ENCODE data around the gene ARHGEF7.

The ARHGEF7 gene

GRCh38 chr13:111090169-111090568, 24.9 kb upstream of the ARHGEF7 start:
- Histone ChIP-seq H3K4me2 (ENCODE audit: low read length) (no peak overlapping the region), H3K9me3 (ENCODE audit: insufficient read depth, low read length) (no peaks in the 10 kb centered on the region), H4K20me1 (ENCODE audit: insufficient read depth, low read length) (no peaks in the 10 kb centered on the region), H3K4me1 (ENCODE audit: low read length) (no peaks in the 10 kb centered on the region), H3K27ac (ENCODE audit: low read length) (no peak overlapping the region), H3K27me3 (ENCODE audit: low read depth, low read length) (0 out of 2 replicates have a peak, but pooled peaks cover 11% of the 10 kb centered on the region), H3K36me3 (replicated peaks; ENCODE audit: low read depth, low read length) (no peaks in the 10 kb centered on the region), H3K79me2 (ENCODE audit: low read length) (no peaks in the 10 kb centered on the region), H3K4me3 (ENCODE audit: low read length) (no peak overlapping the region), H3K9ac (ENCODE audit: low read length) (no peak overlapping the region), H2AFZ (ENCODE audit: low read depth, low read length) (no peak overlapping the region)
- TF ChIP-seq CTCF (IDR thresholded peaks at IDR 0.05; ENCODE audit: low read depth, low read length) (no peak), EZH2phosphoT487 (IDR thresholded peaks at IDR 0.05; ENCODE audit: low read depth) (no peak)

GRCh38 chr13:111092685-111093084, 22.4 kb upstream of the ARHGEF7 start:
- no peaks in the 10 kb centered on the region for H3K9me3 ChIP-seq (ENCODE audit: insufficient read depth, low read length)
- peaks cover 32% of the 10 kb centered on the region for H3K27me3 ChIP-seq (ENCODE audit: low read depth, low read length)
- no peak overlapping the region for H3K27ac ChIP-seq (ENCODE audit: low read length)
- H3K9ac ChIP-seq (ENCODE audit: low read length) = no peak overlapping the region
- no peak overlapping the region for H3K4me3 ChIP-seq (ENCODE audit: low read length)
- no peaks in the 10 kb centered on the region for H3K4me1 ChIP-seq (ENCODE audit: low read length)
- no peak overlapping the region for H2AFZ ChIP-seq (ENCODE audit: low read depth, low read length)
- no peaks in the 10 kb centered on the region for H3K36me3 ChIP-seq (replicated peaks; ENCODE audit: low read depth, low read length)
- TF ChIP-seq CTCF (IDR thresholded peaks at IDR 0.05; ENCODE audit: low read depth, low read length) = no peak
- no peak for TF ChIP-seq EZH2phosphoT487 (IDR thresholded peaks at IDR 0.05; ENCODE audit: low read depth)
- no peak overlapping the region for H3K4me2 ChIP-seq (ENCODE audit: low read length)
- no peaks in the 10 kb centered on the region for H4K20me1 ChIP-seq (ENCODE audit: insufficient read depth, low read length)
- no peaks in the 10 kb centered on the region for H3K79me2 ChIP-seq (ENCODE audit: low read length)

- Histone ChIP-seq H3K4me3 (ENCODE audit: low read length) (no peak overlapping the region), H3K79me2 (ENCODE audit: low read length) (no peaks in the 10 kb centered on the region), H3K9me3 (ENCODE audit: insufficient read depth, low read length) (no peaks in the 10 kb centered on the region), H3K4me2 (ENCODE audit: low read length) (no peak overlapping the region), H3K36me3 (replicated peaks; ENCODE audit: low read depth, low read length) (no peaks in the 10 kb centered on the region), H4K20me1 (ENCODE audit: insufficient read depth, low read length) (no peaks in the 10 kb centered on the region), H3K4me1 (ENCODE audit: low read length) (no peaks in the 10 kb centered on the region), H2AFZ (ENCODE audit: low read depth, low read length) (no peak overlapping the region), H3K27ac (ENCODE audit: low read length) (no peak overlapping the region), H3K9ac (ENCODE audit: low read length) (no peak overlapping the region), H3K27me3 (ENCODE audit: low read depth, low read length) (peaks cover 37% of the 10 kb centered on the region)
- TF ChIP-seq CTCF (IDR thresholded peaks at IDR 0.05; ENCODE audit: low read depth, low read length) (no peak), EZH2phosphoT487 (IDR thresholded peaks at IDR 0.05; ENCODE audit: low read depth) (no peak)
Measured at GRCh38 chr13:111093136-111093535, 22.0 kb upstream of the ARHGEF7 start.

GRCh38 chr13:111093634-111094033, 21.5 kb upstream of the ARHGEF7 start:
- no peak overlapping the region for H3K4me2 ChIP-seq (ENCODE audit: low read length)
- H3K4me1 ChIP-seq (ENCODE audit: low read length) = no peaks in the 10 kb centered on the region
- H3K9me3 ChIP-seq (ENCODE audit: insufficient read depth, low read length) = no peaks in the 10 kb centered on the region
- H3K27ac ChIP-seq (ENCODE audit: low read length) = no peak overlapping the region
- no peak overlapping the region for H3K9ac ChIP-seq (ENCODE audit: low read length)
- H3K36me3 ChIP-seq (replicated peaks; ENCODE audit: low read depth, low read length) = no peaks in the 10 kb centered on the region
- H3K4me3 ChIP-seq (ENCODE audit: low read length) = no peak overlapping the region
- H4K20me1 ChIP-seq (ENCODE audit: insufficient read depth, low read length) = no peaks in the 10 kb centered on the region
- H2AFZ ChIP-seq (ENCODE audit: low read depth, low read length) = no peak overlapping the region
- H3K27me3 ChIP-seq (ENCODE audit: low read depth, low read length) = peaks cover 40% of the 10 kb centered on the region
- no peak for TF ChIP-seq EZH2phosphoT487 (IDR thresholded peaks at IDR 0.05; ENCODE audit: low read depth)
- TF ChIP-seq CTCF (IDR thresholded peaks at IDR 0.05; ENCODE audit: low read depth, low read length) = no peak
- no peaks in the 10 kb centered on the region for H3K79me2 ChIP-seq (ENCODE audit: low read length)

Data from OCI-LY3 (cell line).